Left ventricle myocardium inferior (tissue), 1 donor: Measurements from ENCODE around the gene SAMHD1. TPM values are rescaled to one million over a fixed set of nuclear protein-coding genes. Genes with fewer than 3 reads are reported as not detected.
"Not testable (repeated sequence)": the region's sequence is repeated elsewhere in the genome, so short reads cannot be mapped to it uniquely, and the experiment has no call there.

Experiments
- DNase-seq: peaks from one replicate; pipeline ENCODE4 v3.0.0-alpha.2; 2020
- H3K27ac ChIP-seq: fragments of 200-600 bp; replicated peaks from 2 replicates; pipeline ENCODE4 v1.8.0; 2021
- H3K27me3 ChIP-seq: fragments of 200-600 bp; 2 replicates; pipeline ENCODE4 v1.8.0; 2021; ENCODE audit warnings: low read depth
- H3K36me3 ChIP-seq: fragments of 200-600 bp; 2 replicates; pipeline ENCODE4 v1.8.0; 2021
- H3K4me1 ChIP-seq: fragments of 200-600 bp; 2 replicates; pipeline ENCODE4 v1.8.0; 2021
- H3K4me3 ChIP-seq: fragments of 200-600 bp; 2 replicates; pipeline ENCODE4 v1.8.0; 2021; ENCODE audit warnings: mild to moderate bottlenecking, moderate library complexity
- H3K9me3 ChIP-seq: fragments of 200-600 bp; replicated peaks from 2 replicates; pipeline ENCODE4 v1.8.0; 2021
- intact Hi-C: fragments of 100-400 bp; cut with micrococcal nuclease; formaldehyde crosslinking; loops from one replicate; pipeline ENCODE4 v1.11.0; 2022
- total RNA-seq: library from RNA; stranded (reverse); fragmentation: NEBNext Ultra II Directional; extraction: Animal tissue kit (Norgen Biotek cat#: 25700); gene quantifications from one replicate; pipeline ENCODE4 v1.2.1, GENCODE V29; 2021
- TF ChIP-seq, protein P1 (sequence below): fragments of 200-600 bp; IDR thresholded peaks from 2 replicates; pipeline ENCODE4 v1.8.0; 2021; ENCODE audit warnings: antibody characterized with exemption, mild to moderate bottlenecking, borderline replicate concordance
- donor health status: DM: no; HTN: yes; CAD: no; lungs with severe emphysema.

The SAMHD1 gene
- total RNA-seq, 1 donor from 2014 or later: 37.8 TPM

DNA sequence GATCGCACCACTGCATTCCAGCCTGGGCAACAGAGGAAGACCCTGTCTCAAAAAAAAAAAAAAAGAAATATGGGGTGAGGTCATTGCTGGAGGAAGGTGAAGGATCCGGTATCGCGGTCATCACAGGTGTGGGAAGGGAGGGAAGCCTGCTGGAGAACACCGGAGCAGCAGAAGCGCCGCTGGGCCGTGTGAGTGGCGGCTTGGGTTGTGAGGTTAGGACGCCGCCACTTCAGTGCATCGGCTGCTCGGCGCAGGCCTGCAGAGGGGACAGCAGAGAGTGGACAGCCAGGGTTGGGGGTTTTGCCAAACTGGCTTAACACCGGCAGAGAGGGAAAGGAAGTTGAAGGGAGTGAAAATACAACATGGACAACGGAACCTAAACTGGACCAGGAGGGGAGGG, 70.2 kb downstream of the SAMHD1 start:
- intact Hi-C loops: loop anchor here (10.0 kb wide), 1 partner anchor 217 kb away; no protein-coding TSS in a partner anchor
- Histone ChIP-seq H3K27me3 (no peaks in the 10 kb centered on the region), H3K36me3 (no peaks in the 10 kb centered on the region), H3K9me3 (no peaks in the 10 kb centered on the region), H3K27ac (no peak overlapping the region), H3K4me1 (no peaks in the 10 kb centered on the region), H3K4me3 (no peak overlapping the region)
- TF ChIP-seq, protein P1, sequence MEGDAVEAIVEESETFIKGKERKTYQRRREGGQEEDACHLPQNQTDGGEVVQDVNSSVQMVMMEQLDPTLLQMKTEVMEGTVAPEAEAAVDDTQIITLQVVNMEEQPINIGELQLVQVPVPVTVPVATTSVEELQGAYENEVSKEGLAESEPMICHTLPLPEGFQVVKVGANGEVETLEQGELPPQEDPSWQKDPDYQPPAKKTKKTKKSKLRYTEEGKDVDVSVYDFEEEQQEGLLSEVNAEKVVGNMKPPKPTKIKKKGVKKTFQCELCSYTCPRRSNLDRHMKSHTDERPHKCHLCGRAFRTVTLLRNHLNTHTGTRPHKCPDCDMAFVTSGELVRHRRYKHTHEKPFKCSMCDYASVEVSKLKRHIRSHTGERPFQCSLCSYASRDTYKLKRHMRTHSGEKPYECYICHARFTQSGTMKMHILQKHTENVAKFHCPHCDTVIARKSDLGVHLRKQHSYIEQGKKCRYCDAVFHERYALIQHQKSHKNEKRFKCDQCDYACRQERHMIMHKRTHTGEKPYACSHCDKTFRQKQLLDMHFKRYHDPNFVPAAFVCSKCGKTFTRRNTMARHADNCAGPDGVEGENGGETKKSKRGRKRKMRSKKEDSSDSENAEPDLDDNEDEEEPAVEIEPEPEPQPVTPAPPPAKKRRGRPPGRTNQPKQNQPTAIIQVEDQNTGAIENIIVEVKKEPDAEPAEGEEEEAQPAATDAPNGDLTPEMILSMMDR: no peak
- no peak for DNase-seq

DNA sequence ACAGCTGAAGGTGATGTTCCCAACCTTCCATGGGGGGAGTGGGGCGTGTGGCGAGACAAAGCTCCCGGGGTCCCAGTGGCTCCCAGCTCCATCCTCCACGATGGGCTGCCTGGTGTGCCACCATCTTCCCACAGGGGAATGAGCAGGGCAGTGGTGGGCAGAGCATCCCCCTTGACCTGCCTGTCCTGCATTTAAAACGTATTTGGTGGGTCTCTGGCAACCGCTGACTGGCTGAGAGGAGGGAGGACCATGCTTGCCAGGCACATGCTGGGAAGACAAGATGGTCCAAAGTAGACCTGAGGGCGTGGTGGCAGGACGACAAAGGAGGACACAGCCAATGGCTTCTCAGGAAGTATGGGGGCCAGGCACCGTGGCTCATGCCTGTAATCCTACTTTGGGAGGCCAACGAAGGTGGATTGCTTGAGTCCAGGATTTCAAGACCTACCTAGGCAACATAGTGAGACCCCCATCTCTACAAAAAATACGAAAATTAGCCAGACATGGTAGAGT, 70.7 kb downstream of the SAMHD1 start:
- TF ChIP-seq, protein P1: no peak
- no peaks in the 10 kb centered on the region for H3K36me3 ChIP-seq
- H3K4me3 ChIP-seq: no peak overlapping the region
- no peaks in the 10 kb centered on the region for H3K9me3 ChIP-seq
- H3K4me1 ChIP-seq: no peaks in the 10 kb centered on the region
- no peak for DNase-seq
- no peaks in the 10 kb centered on the region for H3K27me3 ChIP-seq
- H3K27ac ChIP-seq: no peak overlapping the region
- intact Hi-C loops: loop anchor here (10.0 kb wide), 1 partner anchor 216 kb away; no protein-coding TSS in a partner anchor

DNA sequence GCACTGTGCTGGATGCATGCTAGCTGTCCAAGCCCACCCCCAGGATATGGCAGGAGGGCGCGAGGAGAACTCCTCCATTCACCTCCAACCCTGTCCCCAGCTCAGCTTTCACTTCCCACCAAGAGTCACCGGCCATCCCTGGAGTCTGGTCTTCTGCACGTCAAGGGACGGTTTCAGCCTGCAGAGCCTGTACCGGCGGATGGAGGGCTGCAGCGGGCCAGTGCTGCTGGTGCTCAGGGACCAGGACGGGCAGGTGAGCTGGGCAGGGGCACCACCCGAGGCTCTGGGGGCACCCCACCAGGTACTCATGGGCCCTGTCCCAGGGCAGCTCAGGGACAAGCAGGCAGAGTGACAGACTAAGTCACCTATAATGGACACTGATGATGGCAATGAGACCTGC, 72.6 kb downstream of the SAMHD1 start:
- no peaks in the 10 kb centered on the region for H3K9me3 ChIP-seq
- H3K27me3 ChIP-seq: no peaks in the 10 kb centered on the region
- H3K27ac ChIP-seq: no peak overlapping the region
- H3K4me1 ChIP-seq: no peaks in the 10 kb centered on the region
- intact Hi-C loops: no loop called here
- no peaks in the 10 kb centered on the region for H3K36me3 ChIP-seq
- no peak for DNase-seq
- TF ChIP-seq, protein P1: no peak
- no peak overlapping the region for H3K4me3 ChIP-seq

DNA sequence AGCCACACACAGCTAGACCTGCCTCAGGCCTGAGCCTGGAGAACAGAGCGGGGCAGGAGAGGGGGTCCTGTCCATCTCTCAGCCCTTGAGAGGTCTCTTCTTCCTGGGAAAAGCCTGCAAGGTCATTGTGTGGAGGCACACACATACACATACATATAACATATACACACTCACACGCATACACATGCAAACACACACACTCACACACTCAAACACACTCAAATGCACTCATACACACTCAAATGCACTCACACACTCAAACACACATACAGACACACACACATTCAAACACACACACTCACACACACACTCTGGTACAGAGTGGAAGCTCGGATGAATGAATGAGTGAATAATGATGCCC, 75.1 kb downstream of the SAMHD1 start:
- TF ChIP-seq, protein P1: no peak
- no peak for DNase-seq
- H3K27ac ChIP-seq: no peak overlapping the region
- H3K27me3 ChIP-seq: no peaks in the 10 kb centered on the region
- no peaks in the 10 kb centered on the region for H3K9me3 ChIP-seq
- no peaks in the 10 kb centered on the region for H3K36me3 ChIP-seq
- no peak overlapping the region for H3K4me3 ChIP-seq
- intact Hi-C loops: no loop called here
- H3K4me1 ChIP-seq: peaks cover 9% of the 10 kb centered on the region

DNA sequence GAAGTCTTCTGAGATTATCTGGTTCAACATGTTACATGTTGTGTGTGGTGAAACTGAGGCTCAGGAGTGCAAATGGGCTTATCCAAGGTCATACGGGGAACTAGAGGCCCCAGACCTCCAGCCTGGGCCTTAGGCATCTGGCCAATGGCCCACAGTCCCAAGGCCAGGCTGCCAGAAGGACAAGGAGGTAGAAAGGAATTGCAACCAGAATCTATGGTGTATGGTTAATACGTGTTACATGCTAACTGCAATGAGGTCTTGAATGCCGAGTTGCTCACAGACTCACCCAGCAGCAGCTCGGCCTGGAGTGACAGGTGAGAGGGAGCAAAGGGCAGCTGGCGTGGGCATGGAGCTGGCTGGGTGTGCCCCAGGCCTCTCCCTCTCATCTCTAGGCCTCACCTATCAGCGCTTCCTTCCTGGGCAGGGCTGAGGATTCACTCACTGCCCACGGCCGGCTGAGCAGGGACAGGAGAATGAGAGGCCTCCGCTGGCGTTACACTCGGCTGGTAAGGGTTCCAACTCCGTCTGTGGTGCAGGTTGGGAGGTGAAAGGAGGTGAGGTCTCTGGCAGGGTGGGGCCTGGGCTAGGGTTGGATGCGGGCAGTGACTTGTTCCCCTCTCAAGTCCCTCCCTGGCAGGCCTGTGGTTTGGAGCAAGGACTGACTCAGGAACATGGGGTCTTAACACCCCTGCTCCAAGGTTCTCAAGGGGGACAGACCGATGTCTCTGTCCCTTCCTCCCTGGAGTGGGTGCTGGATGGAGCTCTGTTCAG, 75.6 kb downstream of the SAMHD1 start, which contains the start of gene TLDC2:
Gene TLDC2 (plus strand): TSS at position 437 of the 771 bp plus-strand sequence. CDS start 37 bp downstream, at position 474.
- Histone ChIP-seq H3K9me3 (no peaks in the 10 kb centered on the region), H3K27me3 (no peaks in the 10 kb centered on the region), H3K4me1 (peaks cover 9% of the 10 kb centered on the region), H3K4me3 (no peak within 1 kb of the TSS), H3K27ac (no peak within 1 kb of the TSS), H3K36me3 (no peaks in the 10 kb centered on the region)
- intact Hi-C loops: no loop called here
- TF ChIP-seq, protein P1: no peak
- DNase-seq: no peak

DNA sequence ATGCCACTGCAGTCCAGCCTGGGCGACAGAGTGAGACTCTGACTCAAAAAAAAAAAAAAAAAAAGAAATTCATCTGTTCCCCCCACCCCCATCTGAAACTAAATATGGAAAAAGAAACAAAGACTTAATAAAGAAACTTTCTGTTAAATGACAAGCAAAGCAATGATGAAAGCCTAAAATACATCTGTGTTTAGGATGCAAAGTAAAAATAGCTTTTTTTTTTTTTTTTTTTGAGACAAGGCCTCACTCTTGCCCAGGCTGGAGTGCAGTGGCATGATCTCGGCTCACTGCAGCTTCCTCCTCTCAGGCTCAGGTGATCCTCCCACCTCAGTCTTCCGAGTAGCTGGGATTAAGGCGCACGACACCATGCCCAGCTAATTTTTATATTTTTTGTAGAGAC, 76.4 kb downstream of the SAMHD1 start:
- DNase-seq, intact Hi-C loops: not testable (repeated sequence)

More for the DNA sequence above, 76.4 kb downstream of the SAMHD1 start:
- not testable (repeated sequence) for H3K27ac ChIP-seq, H3K4me3 ChIP-seq, H3K27me3 ChIP-seq, H3K36me3 ChIP-seq, H3K4me1 ChIP-seq, H3K9me3 ChIP-seq
